Pancreas (tissue), 10 donors: Measurements from ENCODE around the gene CBX3. TPM values are rescaled to one million over a fixed set of nuclear protein-coding genes. Genes with fewer than 3 reads are reported as not detected.

Experiments
- ATAC-seq, 4 donors: fragments of 200-7000 bp; cut with Tn5 transposase; one replicate each; pipeline versions ENCODE4 v1.8.0 to v1.9.1; 2020; ENCODE audit warnings: mild to moderate bottlenecking in 4 of 4, moderate library complexity in 4 of 4
- DNase-seq, 6 donors: peaks; one replicate each; pipeline ENCODE4 v3.0.0-alpha.2; 2020
- FAIRE-seq: peaks from 2 replicates; lab custom pipeline; 2012; peaks lifted over from hg19 to GRCh38; lab: Jason Lieb, UNC
- H3K27ac ChIP-seq, 4 donors: fragments of 200-600 bp; sonication (generic); 1 replicate in 3 of 4; 2 replicates in 1 of 4; pipeline versions ENCODE4 v1.5.0 to v1.8.0; 2020
- H3K27me3 ChIP-seq, 4 donors: fragments of 200-600 bp; one replicate each; pipeline ENCODE4 v1.8.0; 2021
- H3K36me3 ChIP-seq, 3 donors: fragments of 200-600 bp; sonication (generic) in 1 of 3; one replicate each; pipeline versions ENCODE4 v1.5.0 to v1.8.0; 2020 to 2021
- H3K4me1 ChIP-seq, 3 donors: fragments of 200-600 bp; one replicate each; pipeline ENCODE4 v1.8.0; 2021
- H3K4me3 ChIP-seq, 4 donors: fragments of 200-600 bp; sonication (generic) in 2 of 4; one replicate each; pipeline versions ENCODE4 v1.5.0 to v1.8.0; 2020 to 2021
- H3K9me3 ChIP-seq, 4 donors: fragments of 200-600 bp; one replicate each; pipeline ENCODE4 v1.8.0; 2021
- CTCF ChIP-seq, 4 donors: fragments of 200-600 bp; sonication (generic) in 3 of 4; IDR thresholded peaks; one replicate each; pipeline versions ENCODE4 v1.5.0 to v1.8.0; 2021; ENCODE audit warnings: antibody characterized with exemption in 4 of 4
- WGBS, 2 donors: extraction: QIAGEN DNeasy Blood & Tissue Kit; methylation state at CpG; one replicate each; pipeline ENCODE4 v1.1.7; 2013; 5-methylcytosine and 5-hydroxymethylcytosine counted together
- intact Hi-C, 3 donors: fragments of 100-400 bp; cut with DNase I; formaldehyde crosslinking; loops; one replicate each; pipeline versions ENCODE4 v1.11.1 to v1.14.2; 2022
- polyA plus RNA-seq, 2 donors: library from polyadenylated mRNA; stranded (reverse); fragments of 200-250 nt; gene quantifications; one replicate each; pipeline ENCODE4 v1.2.3, GENCODE V29; 2013
- total RNA-seq, 6 donors: library from RNA; stranded (reverse); fragmentation: NEBNext Ultra II Directional in 4 of 6; extraction: Animal tissue kit (Norgen Biotek cat#: 25700) in 4 of 6; gene quantifications; one replicate each; pipeline versions ENCODE4 v1.2.1 to v1.2.4, GENCODE V29; 2021 to 2023
- donor health status: healthy with polysubstance abuse.
- donor health status: DM: no; HTN: no; CAD: no; lungs with moderate emphysema.
- donor health status: DM: no; HTN: no; CAD: no.
- donor health status: control.
- donor health status: control.
- donor health status: Bipolar disorder and iron deficiency.
- donor health status: DM: yes; HTN: yes; CAD: no.
- donor health status: DM: no; HTN: no; CAD: no.
- donor health status: DM: no; HTN: no; CAD: no.
- donor health status: DM: yes; HTN: yes; CAD: no.

Gene CBX3
- total and polyA plus RNA-seq, 8 donors = 22.0 to 60.7 (median 36.0) TPM

- H3K4me3 ChIP-seq = no peak overlapping the region
- no peaks in the 10 kb centered on the region for H3K27me3 ChIP-seq
- DNase-seq = peak in 2 of 6 donors; percentile 41 to 48
- intact Hi-C loops = no loop called here
- FAIRE-seq = no peak
- peak overlapping the region in 1 of 4 donors; percentile 74 for H3K27ac ChIP-seq
- no peak for TF ChIP-seq CTCF (IDR thresholded peaks at IDR 0.05)
- H3K36me3 ChIP-seq = no peaks in the 10 kb centered on the region
- no peak for ATAC-seq
- peaks cover 0 to 29% (median 0%) of the 10 kb centered on the region in 3 donors for H3K4me1 ChIP-seq
- no peaks in the 10 kb centered on the region for H3K9me3 ChIP-seq
- 76% methylated on average over 15 of the region's 15 CpGs for WGBS, 2 donors
Observed at GRCh38 chr7:26153823-26154783, 47.4 kb upstream of the CBX3 start.

GRCh38 chr7:26155531-26156375, 45.8 kb upstream of the CBX3 start:
- Histone ChIP-seq H3K27ac (peak overlapping the region in 3 of 4 donors; percentile 10 to 74 (median 74)), H3K27me3 (no peaks in the 10 kb centered on the region), H3K36me3 (no peaks in the 10 kb centered on the region), H3K4me3 (no peak overlapping the region), H3K4me1 (peaks cover 0 to 29% (median 0%) of the 10 kb centered on the region in 3 donors), H3K9me3 (no peaks in the 10 kb centered on the region)
- intact Hi-C loops = no loop called here
- 59 to 60% methylated on average over 8 of the region's 8 CpGs for WGBS, 2 donors
- no peak for DNase-seq
- ATAC-seq = peak in 1 of 4 donors; percentile 3
- no peak for FAIRE-seq
- TF ChIP-seq CTCF (IDR thresholded peaks at IDR 0.05) = no peak

GRCh38 chr7:26156451-26157420, 44.8 kb upstream of the CBX3 start:
- no peaks in the 10 kb centered on the region for H3K9me3 ChIP-seq
- H3K36me3 ChIP-seq = no peaks in the 10 kb centered on the region
- WGBS, 2 donors = 80 to 84% methylated on average over 20 of the region's 20 CpGs
- ATAC-seq (peak in 3 of 4 donors; percentile 17 to 62 (median 62)), FAIRE-seq (no peak), DNase-seq (no peak)
- intact Hi-C loops = no loop called here
- H3K27ac ChIP-seq = peak overlapping the region in 2 of 4 donors; percentile 74
- no peak overlapping the region for H3K4me3 ChIP-seq
- H3K27me3 ChIP-seq = no peaks in the 10 kb centered on the region
- peaks cover 0 to 29% (median 0%) of the 10 kb centered on the region in 3 donors for H3K4me1 ChIP-seq
- no peak for TF ChIP-seq CTCF (IDR thresholded peaks at IDR 0.05)

- no peak for ATAC-seq
- no peak for DNase-seq
- H3K4me3 ChIP-seq = no peak overlapping the region
- TF ChIP-seq CTCF (IDR thresholded peaks at IDR 0.05) = no peak
- intact Hi-C loops = no loop called here
- WGBS, 2 donors = 90 to 91% methylated on average over 4 of the region's 4 CpGs
- peak overlapping the region in 1 of 4 donors; percentile 74 for H3K27ac ChIP-seq
- H3K9me3 ChIP-seq = no peaks in the 10 kb centered on the region
- peaks cover 0 to 29% (median 0%) of the 10 kb centered on the region in 3 donors for H3K4me1 ChIP-seq
- no peaks in the 10 kb centered on the region for H3K36me3 ChIP-seq
- no peak for FAIRE-seq
- no peaks in the 10 kb centered on the region for H3K27me3 ChIP-seq
Observed at GRCh38 chr7:26157520-26158105, 43.9 kb upstream of the CBX3 start.
